SK-N-SH (cell line): Measurements from ENCODE around the gene TNFRSF11A. TPM values are rescaled to one million over a fixed set of nuclear protein-coding genes. Genes with fewer than 3 reads are reported as not detected.

ENCODE experiments used
- CTCF ChIA-PET: fragments of 300-600, 350-600 bp; formaldehyde crosslinking; extraction: SDS; loops from one replicate; lab custom pipeline; 2021; lab: Yijun Ruan, JAX
- POLR2A ChIA-PET: fragments of 350-600 bp; sonication (Branson Sonifier 250); formaldehyde crosslinking; extraction: SDS; loops from one replicate; lab custom pipeline; 2020; ENCODE audit warnings: antibody characterized with exemption, inconsistent platforms; lab: Yijun Ruan, JAX
- DNase-seq: peaks from one replicate; pipeline ENCODE4 v3.0.0; 2012
- H2AFZ ChIP-seq: fragments of 200-600 bp; sonication (generic); 2 replicates; pipeline ENCODE4 v1.8.1; 2016; ENCODE audit warnings: antibody characterized with exemption, mild to moderate bottlenecking, low read depth
- H3F3A ChIP-seq: fragments of 200-600 bp; sonication (generic); replicated peaks from 2 replicates; pipeline ENCODE3; 2016; ENCODE audit warnings: antibody characterized with exemption, mild to moderate bottlenecking; ENCODE audit not compliant: insufficient read depth
- H3K27ac ChIP-seq, 2 experiments: fragments of 200-500 bp in 1 of 2; fragments of 200-600 bp in 1 of 2; sonication (Bioruptor generic) in 1 of 2; sonication (generic), shearing (Covaris generic) in 1 of 2; 2 replicates each; pipeline versions ENCODE4 v1.5.1 to v1.6.1; 2014 to 2016; ENCODE audit warnings: low read depth in 2 of 2, inconsistent platforms in 1 of 2, low read length in 1 of 2, mild to moderate bottlenecking in 1 of 2, mixed read lengths in 1 of 2
- H3K27me3 ChIP-seq: fragments of 200-600 bp; sonication (generic), shearing (Covaris generic); 2 replicates; pipeline ENCODE4 v1.6.1; 2016; ENCODE audit warnings: mixed run types; ENCODE audit not compliant: insufficient read depth
- H3K36me3 ChIP-seq, 2 experiments: fragments of 200-500 bp in 1 of 2; fragments of 200-600 bp in 1 of 2; sonication (Bioruptor generic) in 1 of 2; sonication (generic) in 1 of 2; replicated peaks in 1 of 2; 2 replicates each; pipeline versions ENCODE3 to v1.5.1; 2014 to 2016; ENCODE audit warnings: low read length in 1 of 2, mild to moderate bottlenecking in 1 of 2; ENCODE audit not compliant: insufficient read depth in 2 of 2, control insufficient read depth in 1 of 2
- H3K4me1 ChIP-seq, 2 experiments: fragments of 200-500 bp in 1 of 2; fragments of 200-600 bp in 1 of 2; sonication (Bioruptor generic) in 1 of 2; sonication (generic), shearing (Covaris generic) in 1 of 2; 2 replicates each; pipeline versions ENCODE4 v1.5.1 to v1.6.1; 2014 to 2016; ENCODE audit warnings: low read depth in 1 of 2, low read length in 1 of 2, mixed run types in 1 of 2; ENCODE audit not compliant: insufficient read depth in 2 of 2, control insufficient read depth in 1 of 2
- H3K4me2 ChIP-seq: fragments of 200-600 bp; sonication (generic), shearing (Covaris generic); 2 replicates; pipeline ENCODE4 v1.6.1; 2017; ENCODE audit warnings: mixed run types
- H3K4me3 ChIP-seq, 2 experiments: fragments of 200-500 bp in 1 of 2; fragments of 200-600 bp in 1 of 2; sonication (Bioruptor generic) in 1 of 2; sonication (generic), shearing (Covaris generic) in 1 of 2; 2 replicates each; pipeline versions ENCODE4 v1.5.1 to v1.8.1; 2014 to 2016; ENCODE audit warnings: low read depth in 2 of 2, inconsistent platforms in 1 of 2, low read length in 1 of 2, mild to moderate bottlenecking in 1 of 2, mixed read lengths in 1 of 2, moderate library complexity in 1 of 2
- H3K79me2 ChIP-seq: fragments of 200-600 bp; sonication (generic); 2 replicates; pipeline ENCODE4 v1.8.1; 2017; ENCODE audit warnings: mild to moderate bottlenecking; ENCODE audit not compliant: insufficient read depth
- H3K9ac ChIP-seq: fragments of 200-600 bp; sonication (generic); 2 replicates; pipeline ENCODE4 v1.6.1; 2017; ENCODE audit warnings: mixed run types
- H3K9me2 ChIP-seq: fragments of 200-600 bp; sonication (generic); 2 replicates; pipeline ENCODE4 v1.6.1; 2017; ENCODE audit warnings: mixed run types
- H3K9me3 ChIP-seq: fragments of 200-600 bp; sonication (generic); 2 replicates; pipeline ENCODE4 v1.6.1; 2017; ENCODE audit warnings: mixed run types, mild to moderate bottlenecking, moderate library complexity
- H4K20me1 ChIP-seq: fragments of 200-600 bp; sonication (generic); 2 replicates; pipeline ENCODE4 v1.6.1; 2017; ENCODE audit warnings: mild to moderate bottlenecking, mixed run types; ENCODE audit not compliant: insufficient read depth
- CHD2 ChIP-seq: fragments of 150-350 bp; IDR thresholded peaks from 2 replicates; pipeline ENCODE4 v1.6.1; 2018; ENCODE audit warnings: low read length; ENCODE audit not compliant: partially characterized antibody
- CTCF ChIP-seq: fragments of 200-600 bp; sonication (generic); IDR thresholded peaks from 2 replicates; pipeline ENCODE4 v1.6.1; 2017; ENCODE audit warnings: antibody characterized with exemption, mild to moderate bottlenecking, moderate library complexity
- ELF1 ChIP-seq: IDR thresholded peaks from 2 replicates; pipeline ENCODE4 v1.4.0; 2012
- FOXJ3 ChIP-seq: sonication (generic); formaldehyde crosslinking; IDR thresholded peaks from 2 replicates; pipeline ENCODE4 v1.5.1; 2020; ENCODE audit warnings: mild to moderate bottlenecking, missing genetic modification reagents
- GABPA ChIP-seq: IDR thresholded peaks from 2 replicates; pipeline ENCODE4 v1.4.0; 2012; ENCODE audit warnings: low read depth, mild to moderate bottlenecking
- POLR2AphosphoS5 ChIP-seq: IDR thresholded peaks from 2 replicates; pipeline ENCODE4 v1.6.1; 2012; ENCODE audit warnings: low read depth, low read length
- SIN3A ChIP-seq: IDR thresholded peaks from 2 replicates; pipeline ENCODE4 v1.6.1; 2012; ENCODE audit warnings: low read depth, mild to moderate bottlenecking, low read length, moderate library complexity, borderline replicate concordance
- TAF1 ChIP-seq: IDR thresholded peaks from 2 replicates; pipeline ENCODE4 v1.6.1; 2012; ENCODE audit warnings: low read depth, mild to moderate bottlenecking, low read length, moderate library complexity, borderline replicate concordance
- TEAD4 ChIP-seq: IDR thresholded peaks from 2 replicates; pipeline ENCODE4 v1.4.0; 2012; ENCODE audit warnings: mild to moderate bottlenecking, borderline replicate concordance; ENCODE audit not compliant: insufficient read depth
- USF2 ChIP-seq: fragments of 150-350 bp; IDR thresholded peaks from 2 replicates; pipeline ENCODE4 v1.6.1; 2017; ENCODE audit warnings: antibody characterized with exemption, low read length, low read depth, borderline replicate concordance
- YY1 ChIP-seq: IDR thresholded peaks from 2 replicates; pipeline ENCODE4 v1.4.0; 2012; ENCODE audit warnings: low read depth, mild to moderate bottlenecking
- ZBTB33 ChIP-seq: IDR thresholded peaks from 2 replicates; pipeline ENCODE4 v1.4.0; 2012; ENCODE audit warnings: low read depth, borderline replicate concordance
- WGBS: methylation state at CpG from one replicate; pipeline ENCODE4 v1.1.6; 2017; ENCODE audit warnings: low lambda C conversion rate; 5-methylcytosine and 5-hydroxymethylcytosine counted together
- polyA plus RNA-seq, 3 experiments: library from polyadenylated mRNA; depleted of rRNA; stranded (reverse); fragments of >200 nt; gene quantifications; 2 replicates each; pipeline ENCODE4 v1.2.3, GENCODE V29; 2012

TNFRSF11A gene
- polyA plus RNA-seq, 1 of the 3 experiments (the other 2 are of a cell fraction) = 5.1 TPM

GRCh38 chr18:62372882-62373281 lies 47.8 kb downstream of the TNFRSF11A start:
- no peak overlapping the region for H3K4me2 ChIP-seq
- no peaks in the 10 kb centered on the region for H3F3A ChIP-seq
- no peaks in the 10 kb centered on the region for H3K9me3 ChIP-seq
- no peaks in the 10 kb centered on the region for H3K36me3 ChIP-seq
- H3K9me2 ChIP-seq = no peaks in the 10 kb centered on the region
- WGBS = 93% methylated on average over 4 of the region's 4 CpGs
- no peak for TF ChIP-seq CHD2
- TF ChIP-seq USF2 = no peak
- no peak for TF ChIP-seq YY1
- TF ChIP-seq TEAD4 = no peak
- no peak for TF ChIP-seq ZBTB33
- TF ChIP-seq ELF1 = no peak
- TF ChIP-seq GABPA = no peak
- no peak for TF ChIP-seq FOXJ3
- no peak overlapping the region for H3K27ac ChIP-seq
- no peak overlapping the region for H2AFZ ChIP-seq
- H3K9ac ChIP-seq = no peak overlapping the region
- CTCF ChIA-PET = no interaction called here
- H3K4me1 ChIP-seq = no peaks in the 10 kb centered on the region
- no peaks in the 10 kb centered on the region for H3K27me3 ChIP-seq
- H3K79me2 ChIP-seq = no peaks in the 10 kb centered on the region
- H4K20me1 ChIP-seq = no peaks in the 10 kb centered on the region
- POLR2A ChIA-PET = no interaction called here
- DNase-seq = no peak
- H3K4me3 ChIP-seq = no peak overlapping the region

- no peak for TF ChIP-seq SIN3A
- no peak for TF ChIP-seq POLR2AphosphoS5
- TF ChIP-seq TEAD4 = no peak
- no peak for TF ChIP-seq TAF1
- TF ChIP-seq CTCF = no peak
- H4K20me1 ChIP-seq = no peaks in the 10 kb centered on the region
- WGBS = 68% methylated on average over 1 of the region's 1 CpG
- H3K9ac ChIP-seq = no peak overlapping the region
- H2AFZ ChIP-seq = no peak overlapping the region
- H3F3A ChIP-seq = no peaks in the 10 kb centered on the region
- no peaks in the 10 kb centered on the region for H3K36me3 ChIP-seq
- no peak overlapping the region for H3K4me3 ChIP-seq
- POLR2A ChIA-PET = no interaction called here
- no peaks in the 10 kb centered on the region for H3K4me1 ChIP-seq
- no peak overlapping the region for H3K27ac ChIP-seq
- H3K9me2 ChIP-seq = no peaks in the 10 kb centered on the region
- CTCF ChIA-PET = interaction anchor here (0.5 kb wide), 1 partner anchor 420 kb away, joined by 3 read pairs; no protein-coding TSS in a partner anchor
- no peak for DNase-seq
- no peaks in the 10 kb centered on the region for H3K79me2 ChIP-seq
- H3K27me3 ChIP-seq = no peaks in the 10 kb centered on the region
- H3K4me2 ChIP-seq = no peak overlapping the region
- no peaks in the 10 kb centered on the region for H3K9me3 ChIP-seq
Observed at GRCh38 chr18:62374410-62374965, 49.4 kb downstream of the TNFRSF11A start.
